ENCODE measurements around the gene TOR4A. TPM values are rescaled to one million over a fixed set of nuclear protein-coding genes. Genes with fewer than 3 reads are reported as not detected.

The TOR4A gene
- total RNA-seq, 1 experiment from 2014 or later = 28.9 TPM

GRCh38 chr9:137268538-137269201, 8.9 kb upstream of the TOR4A start:
- CTCF ChIA-PET = no interaction called here
- no peak overlapping the region for H3K27ac ChIP-seq (ENCODE audit: low read length)
- no TSS peak for BruUV-seq (replicated peaks)

GRCh38 chr9:137269231-137269772, 8.2 kb upstream of the TOR4A start:
- no TSS peak for BruUV-seq (replicated peaks)
- no peaks in the 10 kb centered on the region for H3K4me1 ChIP-seq (ENCODE audit: insufficient read depth, low read length)
- H3K4me3 ChIP-seq (ENCODE audit: low read length) = no peak overlapping the region
- H3F3A ChIP-seq (ENCODE audit: low read length, unreplicated experiment) = no peaks in the 10 kb centered on the region
- no peaks in the 10 kb centered on the region for H3K9me3 ChIP-seq (ENCODE audit: low read length)
- no peak overlapping the region for H3K27ac ChIP-seq (ENCODE audit: low read length)
- intact Hi-C loops (cut with micrococcal nuclease) = no loop called here
- H3K9ac ChIP-seq (ENCODE audit: low read length) = no peak overlapping the region
- POLR2A ChIA-PET (ENCODE audit: unreplicated experiment) = no interaction called here
- DNase-seq (no peak), ATAC-seq (no peak)
- H2AFZ ChIP-seq (ENCODE audit: low read length) = no peak overlapping the region
- 0 out of 2 replicates have a peak, but pooled peaks cover 6% of the 10 kb centered on the region for H3K36me3 ChIP-seq (ENCODE audit: low read depth, low read length)
- CTCF ChIA-PET = no interaction called here
- no peaks in the 10 kb centered on the region for H3K9me2 ChIP-seq (replicated peaks; ENCODE audit: low read length)
- no peaks in the 10 kb centered on the region for H3K79me2 ChIP-seq (ENCODE audit: low read length)
- no peak overlapping the region for H3K4me2 ChIP-seq (ENCODE audit: low read length)
- no peaks in the 10 kb centered on the region for H3K27me3 ChIP-seq (ENCODE audit: low read length)
- TF ChIP-seq CTCF (conservative IDR thresholded peaks at IDR 0.05; ENCODE audit: low read depth, low read length) (no peak), EZH2 (IDR thresholded peaks at IDR 0.05; ENCODE audit: low read length, unreplicated experiment) (no peak), EZH2phosphoT487 (IDR thresholded peaks at IDR 0.05; ENCODE audit: borderline replicate concordance, low read length) (no peak)
- no peaks in the 10 kb centered on the region for H4K20me1 ChIP-seq (ENCODE audit: low read length)

More at GRCh38 chr9:137268538-137269201, 8.9 kb upstream of the TOR4A start:
- Histone ChIP-seq H3K9me2 (replicated peaks; ENCODE audit: low read length) (no peaks in the 10 kb centered on the region), H3K4me3 (ENCODE audit: low read length) (no peak overlapping the region), H2AFZ (ENCODE audit: low read length) (no peak overlapping the region), H3K79me2 (ENCODE audit: low read length) (no peaks in the 10 kb centered on the region), H3K4me1 (ENCODE audit: insufficient read depth, low read length) (no peaks in the 10 kb centered on the region), H3K36me3 (ENCODE audit: low read depth, low read length) (0 out of 2 replicates have a peak, but pooled peaks cover 6% of the 10 kb centered on the region), H3F3A (ENCODE audit: low read length, unreplicated experiment) (no peaks in the 10 kb centered on the region), H4K20me1 (ENCODE audit: low read length) (no peaks in the 10 kb centered on the region), H3K9me3 (ENCODE audit: low read length) (no peaks in the 10 kb centered on the region), H3K27me3 (ENCODE audit: low read length) (no peaks in the 10 kb centered on the region), H3K9ac (ENCODE audit: low read length) (no peak overlapping the region), H3K4me2 (ENCODE audit: low read length) (no peak overlapping the region)
- ATAC-seq (no peak), DNase-seq (no peak)
- TF ChIP-seq EZH2 (IDR thresholded peaks at IDR 0.05; ENCODE audit: low read length, unreplicated experiment) (no peak), EZH2phosphoT487 (IDR thresholded peaks at IDR 0.05; ENCODE audit: borderline replicate concordance, low read length) (no peak), CTCF (conservative IDR thresholded peaks at IDR 0.05; ENCODE audit: low read depth, low read length) (no peak)
- POLR2A ChIA-PET (ENCODE audit: unreplicated experiment) = no interaction called here
- intact Hi-C loops (cut with micrococcal nuclease) = no loop called here
